CD4-positive, alpha-beta T cell treated with Interleukin-12 subunit alpha and Interleukin-12 subunit beta, for 1 hour (primary cell): Measurements from ENCODE around the gene PRAMEF1.
"Not testable (repeated sequence)": the region's sequence is repeated elsewhere in the genome, so short reads cannot be mapped to it uniquely, and the experiment has no call there.

Experiments
- DNase-seq: peaks from one replicate; pipeline ENCODE4 v3.0.0-alpha.2; 2020

Gene PRAMEF1

DNA sequence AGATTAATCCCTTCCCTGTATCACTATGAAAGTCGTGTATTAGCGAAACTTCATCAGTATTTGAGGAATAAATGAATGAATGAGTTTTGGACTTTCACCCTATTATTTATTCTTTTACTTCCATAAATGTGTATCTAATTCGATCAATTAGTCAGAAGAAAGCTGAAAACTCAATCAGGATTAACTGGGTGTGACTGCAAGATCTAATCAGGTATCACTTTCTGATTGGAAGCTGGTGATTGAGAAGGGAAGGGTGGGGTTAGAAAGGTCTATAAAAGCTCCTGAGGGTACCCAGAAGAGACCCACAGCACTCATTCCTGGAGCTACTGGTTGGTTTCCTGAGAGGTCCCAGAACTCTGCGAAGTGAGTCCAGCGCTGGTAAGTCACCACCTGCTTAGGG, at the start of gene PRAMEF1:
TSS of gene PRAMEF1 (plus strand) at position 301 of the 400 bp plus-strand sequence. CDS start 1,831 bp downstream, outside the sequence.
- DNase-seq: not testable (repeated sequence)

GRCh38 chr1:12741946-12742345, 49.3 kb upstream of the PRAMEF1 start:
- no peak for DNase-seq

GRCh38 chr1:12745126-12745991, 45.8 kb upstream of the PRAMEF1 start:
- DNase-seq: no peak

DNA sequence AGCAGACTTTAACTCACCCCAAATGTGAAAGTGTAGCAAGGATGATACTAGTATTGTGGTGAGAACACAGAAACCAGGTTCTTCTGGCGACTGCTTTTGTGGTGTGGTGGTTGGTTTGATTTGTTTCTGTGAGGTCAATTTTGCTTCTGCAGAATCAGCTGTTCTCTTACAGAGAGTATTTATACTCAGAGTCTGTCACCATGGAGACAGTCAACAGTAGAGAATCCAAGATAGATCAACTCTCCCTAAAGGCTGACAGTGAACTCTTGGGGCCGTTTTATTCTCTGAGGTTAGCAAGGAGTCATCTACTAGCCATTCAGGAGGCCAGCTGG, 45.2 kb upstream of the PRAMEF1 start, which contains the start of gene CFAP107:
TSS of gene CFAP107 (plus strand) at position 209 of the 332 bp plus-strand sequence. CDS start 231 bp downstream, outside the sequence.
- DNase-seq: no peak

DNA sequence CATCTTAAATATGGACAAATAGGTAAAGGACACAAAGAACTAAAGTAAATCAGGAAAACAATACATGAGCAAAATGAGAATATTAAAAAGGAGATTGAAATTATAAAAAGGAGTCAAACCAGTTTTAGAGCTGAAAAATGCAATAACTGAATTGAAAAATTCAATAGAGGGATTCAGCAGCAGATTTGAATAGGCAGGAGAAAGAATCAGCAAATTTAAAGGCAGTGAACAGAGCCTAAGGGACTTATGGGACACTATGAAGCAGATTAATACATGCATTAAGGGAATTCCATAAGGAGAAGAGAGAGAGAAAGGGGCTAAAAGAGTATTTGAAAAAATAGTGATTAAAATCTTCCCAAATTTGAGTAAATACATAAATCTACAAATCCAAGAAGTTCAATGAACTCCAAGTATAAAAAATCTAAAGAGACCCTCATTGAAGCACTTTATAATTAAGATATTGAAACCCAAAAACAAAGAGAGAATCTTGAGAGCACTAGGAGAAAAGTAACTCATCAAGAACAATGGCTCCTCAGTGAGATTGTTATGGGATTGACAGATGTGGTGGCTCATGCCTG, 42.3 kb upstream of the PRAMEF1 start:
- no peak for DNase-seq

GRCh38 chr1:12754738-12755137, 36.5 kb upstream of the PRAMEF1 start:
- no peak for DNase-seq

- no peak for DNase-seq
Observed at GRCh38 chr1:12756273-12756672, 34.9 kb upstream of the PRAMEF1 start.

- no peak for DNase-seq
Observed at GRCh38 chr1:12756768-12757413, 34.3 kb upstream of the PRAMEF1 start.

DNA sequence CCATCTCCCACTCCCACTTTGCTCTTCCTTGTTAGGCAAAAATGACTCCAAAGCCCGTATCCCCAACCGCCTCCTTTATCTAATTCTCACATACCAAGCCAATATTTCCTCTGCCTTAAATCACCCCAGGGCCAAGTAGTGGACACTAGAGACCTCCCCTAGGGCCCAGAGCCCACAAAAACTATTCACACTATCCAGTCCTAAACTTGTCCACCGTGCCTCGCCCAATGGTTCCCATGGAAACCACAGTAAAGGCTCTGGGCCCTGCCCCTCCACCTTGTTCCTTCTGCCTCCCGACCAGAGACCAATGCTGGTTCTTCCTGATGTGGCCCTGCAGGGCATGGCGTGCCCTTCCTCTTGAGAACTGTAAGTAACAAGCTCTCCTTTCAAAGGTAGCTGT, 33.4 kb upstream of the PRAMEF1 start:
- no peak for DNase-seq

DNA sequence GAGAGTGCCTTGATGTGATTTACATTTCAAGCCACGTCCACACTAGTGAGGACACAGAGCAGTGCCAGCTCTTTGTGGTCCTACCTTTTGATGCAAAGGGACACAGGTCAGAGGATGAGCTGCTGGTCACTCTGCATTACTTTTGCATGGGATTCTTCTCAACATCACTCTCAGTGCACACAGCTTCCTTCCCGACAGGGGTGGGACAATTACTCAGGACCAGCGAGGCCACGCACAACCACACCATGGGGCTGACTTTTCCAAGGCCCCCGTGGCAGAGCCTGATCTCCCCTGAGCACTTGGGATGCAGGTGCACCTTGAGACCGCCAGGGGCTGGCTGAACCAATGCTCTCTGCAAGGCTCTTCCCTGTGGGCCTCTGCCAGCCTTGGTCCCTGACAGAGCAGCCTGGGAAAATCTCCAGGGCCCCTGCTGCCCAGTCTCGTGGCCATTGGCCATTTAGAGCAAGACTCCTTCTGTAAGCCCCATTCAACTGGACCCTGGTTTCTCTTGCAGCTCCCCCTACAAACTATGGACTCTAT, 30.9 kb upstream of the PRAMEF1 start:
- DNase-seq: no peak

GRCh38 chr1:12761781-12762180, 29.4 kb upstream of the PRAMEF1 start:
- no peak for DNase-seq

- no peak for DNase-seq
Observed at GRCh38 chr1:12762766-12763165, 28.4 kb upstream of the PRAMEF1 start.

DNA sequence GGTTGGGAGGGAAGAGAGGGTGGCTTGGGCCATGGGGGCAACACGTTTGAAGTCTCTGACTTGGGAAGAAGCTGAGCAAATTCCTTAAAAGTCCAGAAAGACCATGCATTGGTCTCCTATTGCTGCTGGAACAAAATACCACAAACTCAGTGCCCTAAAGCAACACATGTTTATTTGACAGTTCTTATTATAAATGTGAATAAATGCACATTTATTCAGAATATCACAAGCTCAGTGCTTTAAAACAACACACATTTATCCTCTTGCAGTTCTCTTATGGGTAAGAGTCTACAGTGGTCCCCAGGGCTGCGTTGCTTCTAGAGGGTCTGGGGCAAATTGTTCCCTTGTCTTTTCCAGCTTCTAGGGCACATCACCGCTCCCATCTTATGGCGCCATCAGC, 27.7 kb upstream of the PRAMEF1 start:
- no peak for DNase-seq

GRCh38 chr1:12764016-12764415, 27.2 kb upstream of the PRAMEF1 start:
- no peak for DNase-seq

DNA sequence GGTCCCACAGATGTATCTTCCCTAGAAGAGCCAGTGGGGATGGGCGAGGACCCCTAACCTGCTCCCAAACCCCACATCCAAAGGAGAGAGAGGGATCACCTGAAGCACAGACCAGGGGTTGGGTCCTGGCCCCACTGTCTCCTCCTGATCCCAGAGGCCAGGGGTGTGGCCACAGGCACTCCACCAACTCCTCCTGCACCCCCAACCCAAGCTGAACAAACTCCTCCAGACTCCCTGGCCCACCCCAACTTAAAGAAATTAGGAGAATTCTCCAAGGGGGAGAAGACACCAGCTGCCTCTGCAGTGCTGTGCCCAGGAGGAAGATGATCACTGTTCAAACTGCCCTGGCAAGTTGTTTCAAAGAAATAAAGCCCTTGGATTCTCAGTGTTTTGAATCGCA, 22.2 kb upstream of the PRAMEF1 start:
- DNase-seq: no peak

DNA sequence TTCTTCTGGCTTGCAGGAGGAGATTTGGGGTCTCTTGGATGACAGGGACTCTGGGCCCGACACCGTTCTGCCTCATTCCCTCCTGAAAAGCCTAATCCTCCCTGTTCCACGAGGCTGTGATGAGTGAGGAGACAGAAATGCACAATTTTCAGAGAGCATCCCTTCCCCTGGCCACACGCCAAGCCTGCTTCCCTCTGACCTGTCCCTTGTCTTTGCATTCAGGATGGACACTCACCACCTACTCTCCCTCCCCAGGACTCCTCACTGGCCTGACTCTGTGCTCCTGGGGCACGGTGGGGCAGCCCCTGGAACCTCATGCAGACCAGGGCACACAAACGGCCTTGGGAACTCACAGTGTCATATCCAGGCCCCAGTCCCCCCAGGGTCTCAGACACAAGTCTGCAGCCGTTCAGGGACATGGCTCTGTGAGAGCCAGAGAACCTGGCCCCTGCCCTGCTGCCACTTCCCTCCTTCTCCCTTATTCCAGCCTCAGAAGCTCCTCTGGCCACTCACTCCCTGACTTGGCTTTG, 21.2 kb upstream of the PRAMEF1 start:
- no peak for DNase-seq

DNA sequence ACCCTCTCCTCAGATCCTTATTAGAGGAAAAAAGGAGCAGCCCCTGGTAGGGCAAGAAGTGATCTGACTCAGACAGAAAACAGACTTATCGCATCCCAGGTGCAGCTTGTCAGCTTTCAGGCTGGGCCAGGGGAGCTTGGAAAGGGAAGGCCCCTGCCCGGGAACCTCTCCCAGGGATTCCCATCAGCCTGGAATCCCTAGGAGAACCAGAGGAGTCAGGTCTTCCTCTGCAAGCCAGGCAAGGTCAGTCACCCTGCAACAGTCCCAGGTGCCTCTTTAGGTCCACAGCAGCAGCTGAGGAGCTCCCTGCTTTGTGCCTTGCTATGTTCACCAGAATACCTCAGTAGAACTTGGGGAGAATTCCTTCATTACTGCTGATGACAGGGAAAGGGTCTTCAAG, 20.6 kb upstream of the PRAMEF1 start:
- DNase-seq: no peak

- DNase-seq: no peak
Observed at GRCh38 chr1:12771186-12771585, 20.0 kb upstream of the PRAMEF1 start.

- no peak for DNase-seq
Observed at GRCh38 chr1:12772520-12772919, 18.7 kb upstream of the PRAMEF1 start.

DNA sequence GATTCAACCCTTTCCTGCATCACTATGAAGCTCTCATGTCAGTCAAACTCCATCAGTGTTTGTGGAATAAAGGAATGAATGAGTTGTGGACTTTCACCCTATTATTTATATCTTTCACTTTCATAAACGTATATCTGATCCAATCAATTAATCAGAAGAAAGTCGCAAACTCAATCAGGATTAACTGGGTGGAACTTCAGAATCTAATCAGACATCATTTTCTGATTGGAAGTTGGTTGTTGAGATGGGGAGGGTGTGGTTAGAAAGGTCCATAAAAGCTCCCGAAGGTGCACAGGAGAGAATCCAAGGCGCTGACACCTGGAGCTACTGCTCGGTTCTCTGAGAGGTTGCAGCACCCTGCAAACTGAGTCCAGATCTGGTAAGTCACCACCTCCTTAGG, 17.8 kb upstream of the PRAMEF1 start, which contains the start of gene PRAMEF12:
TSS of gene PRAMEF12 (plus strand) at position 301 of the 400 bp plus-strand sequence. CDS start 1,130 bp downstream, outside the sequence.
- no peak for DNase-seq

DNA sequence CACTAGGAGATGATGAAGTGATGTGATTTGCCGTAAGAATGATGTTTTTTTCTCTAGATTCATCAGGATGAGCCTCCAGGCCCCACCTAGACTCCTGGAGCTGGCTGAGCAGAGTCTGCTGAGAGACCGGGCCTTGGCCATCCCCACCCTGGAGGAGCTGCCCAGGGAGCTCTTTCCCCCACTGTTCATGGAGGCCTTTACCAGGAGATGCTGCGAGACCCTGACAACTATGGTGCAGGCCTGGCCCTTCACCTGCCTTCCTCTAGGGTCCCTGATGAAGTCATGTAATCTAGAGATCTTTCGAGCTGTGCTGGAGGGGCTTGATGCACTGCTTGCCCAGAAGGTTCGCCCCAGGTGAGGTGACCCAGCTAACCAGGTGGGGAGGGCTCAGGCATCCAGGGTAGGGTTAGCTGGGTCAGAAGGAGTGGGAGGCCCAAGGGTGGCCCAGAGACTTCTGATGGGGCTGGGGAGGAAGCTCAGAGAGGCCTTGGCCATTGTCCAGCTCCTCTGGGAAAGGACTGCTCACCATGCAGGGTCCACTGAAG, 16.3 kb upstream of the PRAMEF1 start:
- DNase-seq: no peak

DNA sequence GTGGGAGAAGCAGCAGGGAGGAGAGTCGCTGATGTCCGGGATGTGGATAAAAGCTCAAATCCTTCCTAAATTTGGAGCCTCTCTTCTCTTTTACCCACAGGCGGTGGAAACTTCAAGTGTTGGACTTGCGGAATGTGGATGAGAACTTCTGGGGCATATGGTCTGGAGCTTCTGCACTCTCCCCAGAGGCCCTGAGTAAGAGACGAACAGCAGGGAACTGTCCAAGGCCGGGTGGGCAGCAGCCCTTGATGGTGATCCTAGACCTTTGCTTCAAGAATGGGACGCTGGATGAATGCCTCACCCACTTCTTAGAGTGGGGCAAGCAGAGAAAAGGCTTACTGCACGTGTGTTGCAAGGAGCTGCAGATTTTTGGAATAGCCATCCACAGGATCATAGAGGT, 15.8 kb upstream of the PRAMEF1 start:
- DNase-seq: no peak
